Keratinocyte (primary cell): ENCODE measurements around the gene NFASC. TPM values are rescaled to one million over a fixed set of nuclear protein-coding genes. Genes with fewer than 3 reads are reported as not detected.

Experiments
- DNase-seq: peaks from one replicate; pipeline ENCODE4 v3.0.0-alpha.2; 2011; ENCODE audit warnings: low read depth, missing footprints, low spot score
- FAIRE-seq: peaks from 2 replicates; lab custom pipeline; 2011; peaks lifted over from hg19 to GRCh38; lab: Jason Lieb, UNC
- H2AFZ ChIP-seq: 2 replicates; pipeline ENCODE4 v1.6.0; 2012; ENCODE audit warnings: low read length, control low read depth, inconsistent platforms; ENCODE audit not compliant: control insufficient read depth
- H3K27ac ChIP-seq: 2 replicates; pipeline ENCODE4 v1.5.1; 2011; ENCODE audit warnings: low read length; ENCODE audit not compliant: control insufficient read depth, insufficient read depth
- H3K27me3 ChIP-seq: 3 replicates; pipeline ENCODE4 v1.6.0; 2011; ENCODE audit warnings: low read length; ENCODE audit not compliant: control insufficient read depth, insufficient read depth; ENCODE audit errors: extremely low read depth
- H3K36me3 ChIP-seq, 2 experiments: 2 replicates in 1 of 2; 3 replicates in 1 of 2; pipeline ENCODE4 v1.5.1; 2011; ENCODE audit warnings: low read length in 2 of 2, mild to moderate bottlenecking in 1 of 2; ENCODE audit not compliant: control insufficient read depth in 2 of 2, insufficient read depth in 2 of 2; ENCODE audit errors: extremely low read depth in 1 of 2
- H3K4me1 ChIP-seq: 3 replicates; pipeline ENCODE4 v1.5.1; 2011; ENCODE audit warnings: low read length; ENCODE audit not compliant: control insufficient read depth, insufficient read depth; ENCODE audit errors: extremely low read depth
- H3K4me2 ChIP-seq: 3 replicates; pipeline ENCODE4 v1.6.0; 2011; ENCODE audit warnings: low read depth, low read length; ENCODE audit not compliant: control insufficient read depth, insufficient read depth; ENCODE audit errors: extremely low read depth
- H3K4me3 ChIP-seq, 3 experiments: fragments of 200-600 bp in 1 of 3; sonication (generic) in 1 of 3; 2 replicates in 2 of 3; 3 replicates in 1 of 3; pipeline ENCODE4 v1.5.1; 2011 to 2016; ENCODE audit warnings: low read length in 3 of 3, mild to moderate bottlenecking in 3 of 3, control low read depth in 2 of 3, inconsistent platforms in 1 of 3, low read depth in 1 of 3, mixed read lengths in 1 of 3, mixed run types in 1 of 3, moderate library complexity in 1 of 3; ENCODE audit not compliant: control insufficient read depth in 2 of 3, insufficient read depth in 2 of 3; ENCODE audit errors: extremely low read depth in 1 of 3
- H3K79me2 ChIP-seq: 2 replicates; pipeline ENCODE4 v1.6.0; 2012; ENCODE audit warnings: low read length; ENCODE audit not compliant: control insufficient read depth, insufficient read depth
- H3K9ac ChIP-seq: 3 replicates; pipeline ENCODE4 v1.6.0; 2011; ENCODE audit warnings: low read length; ENCODE audit not compliant: control insufficient read depth, insufficient read depth; ENCODE audit errors: extremely low read depth
- H3K9me1 ChIP-seq: 3 replicates; pipeline ENCODE4 v1.6.0; 2011; ENCODE audit warnings: low read length; ENCODE audit not compliant: control insufficient read depth, insufficient read depth; ENCODE audit errors: extremely low read depth
- H3K9me3 ChIP-seq: 2 replicates; pipeline ENCODE4 v1.5.1; 2012; ENCODE audit warnings: low read depth, low read length; ENCODE audit not compliant: control insufficient read depth
- H4K20me1 ChIP-seq: 3 replicates; pipeline ENCODE4 v1.6.0; 2011; ENCODE audit warnings: low read length; ENCODE audit not compliant: control insufficient read depth, insufficient read depth; ENCODE audit errors: extremely low read depth
- CTCF ChIP-seq, 3 experiments: IDR thresholded peaks in 1 of 3; conservative IDR thresholded peaks in 1 of 3; optimal IDR thresholded peaks in 1 of 3; 2 replicates in 2 of 3; 3 replicates in 1 of 3; pipeline versions ENCODE3 to v1.5.1; 2011; ENCODE audit warnings: low read length in 3 of 3, mild to moderate bottlenecking in 3 of 3, moderate library complexity in 2 of 3, control low read depth in 1 of 3, inconsistent platforms in 1 of 3; ENCODE audit not compliant: insufficient read depth in 2 of 3; ENCODE audit errors: extremely low read depth in 1 of 3
- EZH2 ChIP-seq: IDR thresholded peaks from one replicate; pipeline ENCODE4 v1.6.1; 2012; ENCODE audit warnings: inconsistent platforms, mild to moderate bottlenecking, low read length, moderate library complexity
- dilution Hi-C: fragments of 300-500 bp; cut with MboI; formaldehyde crosslinking; loops from one replicate; pipeline ENCODE4 v1.7.0; 2020; ENCODE audit warnings: low sequenced_read_pairs; ENCODE audit not compliant: extremely low pct_ligation_motif_present
- polyA plus RNA-seq, 5 experiments: library from polyadenylated mRNA; depleted of rRNA in 3 of 5; stranded (reverse) in 3 of 5; stranded (forward) in 1 of 5; unstranded in 1 of 5; fragments of >200 nt; gene quantifications; 1 replicate in 1 of 5; 2 replicates in 3 of 5; 3 replicates in 1 of 5; pipeline versions ENCODE4 v1.2.1 to v1.2.3, GENCODE V29; 2011 to 2012; ENCODE audit warnings: missing spikeins in 2 of 5, low read depth in 1 of 5, low replicate concordance in 1 of 5

Gene NFASC
- polyA plus RNA-seq, 1 donor (not counting 4 experiments of a cell fraction or from before 2014, with no cell fraction given) = 4.3 TPM

GRCh38 chr1:205069371-205070125, 198.9 kb downstream of the NFASC start:
- H2AFZ ChIP-seq = no peak overlapping the region
- FAIRE-seq (no peak), DNase-seq (no peak)
- TF ChIP-seq CTCF (optimal IDR thresholded peaks at IDR 0.05 in 1 of 3, IDR thresholded peaks at IDR 0.05 in 1 of 3, conservative IDR thresholded peaks at IDR 0.05 in 1 of 3; ENCODE audit: extremely low read depth in 1 of 3, insufficient read depth in 2 of 3, low read length in 3 of 3) = no peak
- TF ChIP-seq EZH2 = no peak
- H3K9ac ChIP-seq = no peak overlapping the region
- H4K20me1 ChIP-seq = no peaks in the 10 kb centered on the region
- no peaks in the 10 kb centered on the region for H3K79me2 ChIP-seq
- H3K4me2 ChIP-seq = no peak overlapping the region
- no peak overlapping the region for H3K4me3 ChIP-seq
- no peak overlapping the region for H3K27ac ChIP-seq
- H3K36me3 ChIP-seq = no peaks in the 10 kb centered on the region
- no peaks in the 10 kb centered on the region for H3K9me1 ChIP-seq
- H3K9me3 ChIP-seq = no peaks in the 10 kb centered on the region
- H3K4me1 ChIP-seq = peaks cover 16% of the 10 kb centered on the region
- no peaks in the 10 kb centered on the region for H3K27me3 ChIP-seq
- dilution Hi-C loops = no loop called here

GRCh38 chr1:205071028-205071409, 200.4 kb downstream of the NFASC start:
- Histone ChIP-seq H3K4me1 (peaks cover 20% of the 10 kb centered on the region), H3K27me3 (no peaks in the 10 kb centered on the region), H2AFZ (no peak overlapping the region), H3K4me3 (no peak overlapping the region), H3K79me2 (no peaks in the 10 kb centered on the region), H3K4me2 (no peak overlapping the region), H3K9me1 (no peaks in the 10 kb centered on the region), H3K27ac (no peak overlapping the region), H3K9ac (no peak overlapping the region), H3K9me3 (no peaks in the 10 kb centered on the region), H3K36me3 (no peaks in the 10 kb centered on the region), H4K20me1 (no peaks in the 10 kb centered on the region)
- FAIRE-seq (no peak), DNase-seq (no peak)
- dilution Hi-C loops = no loop called here
- TF ChIP-seq EZH2 = no peak
